GM10248 (cell line): ENCODE results near the gene HTN3.
"Not testable (repeated sequence)": the region's sequence is repeated elsewhere in the genome, so short reads cannot be mapped to it uniquely, and the experiment has no call there.

Experiments used
- CTCF ChIA-PET: fragments of 300-600 bp; sonication (Branson Sonifier 250); formaldehyde crosslinking; extraction: SDS; loops from one replicate; lab custom pipeline; 2021; ENCODE audit warnings: antibody characterized with exemption; lab: Yijun Ruan, JAX
- POLR2A ChIA-PET: fragments of 350-650 bp; sonication (Branson Sonifier 250); formaldehyde crosslinking; extraction: SDS; loops from one replicate; lab custom pipeline; 2020; ENCODE audit warnings: antibody characterized with exemption; lab: Yijun Ruan, JAX
- DNase-seq: peaks from one replicate; pipeline ENCODE4 v3.0.0; 2012; ENCODE audit errors: extremely low spot score
- CTCF ChIP-seq: IDR thresholded peaks from 2 replicates; pipeline ENCODE4 v1.5.1; 2012; ENCODE audit warnings: mild to moderate bottlenecking, low read depth; ENCODE audit errors: extremely low read depth, missing control alignments, control extremely low read depth

Gene HTN3

GRCh38 chr4:70041652-70042286, 13.5 kb downstream of the HTN3 start:
- no peak for DNase-seq
- CTCF ChIA-PET, result no interaction called here
- POLR2A ChIA-PET, result no interaction called here
- no peak for TF ChIP-seq CTCF

GRCh38 chr4:70050138-70050537, 21.9 kb downstream of the HTN3 start, which contains the start of gene HTN1:
Gene HTN1, plus strand, starts transcription at chr4:70050438. Its CDS starts 2,639 bp downstream, at chr4:70053077.
- CTCF ChIA-PET, DNase-seq, POLR2A ChIA-PET: not testable (repeated sequence)

GRCh38 chr4:70056534-70056933, 28.3 kb downstream of the HTN3 start:
- DNase-seq, POLR2A ChIA-PET: not testable (repeated sequence)
- CTCF ChIA-PET, result interaction anchor here (1.5 kb wide), 1 partner anchor 18 kb away, joined by 3 read pairs; no protein-coding TSS in a partner anchor

GRCh38 chr4:70057651-70058050, 29.4 kb downstream of the HTN3 start:
- no peak for TF ChIP-seq CTCF
- POLR2A ChIA-PET, result no interaction called here
- no peak for DNase-seq
- CTCF ChIA-PET, result no interaction called here

GRCh38 chr4:70059149-70059548, 30.9 kb downstream of the HTN3 start:
- ChIA-PET CTCF (no interaction called here), POLR2A (no interaction called here)
- no peak for DNase-seq
- TF ChIP-seq CTCF, result no peak

GRCh38 chr4:70062000-70062399, 33.7 kb downstream of the HTN3 start:
- POLR2A ChIA-PET, result no interaction called here
- CTCF ChIA-PET, result interaction anchor here (1.0 kb wide), 1 partner anchor 8 kb away, joined by 3 read pairs; no protein-coding TSS in a partner anchor
- no peak for TF ChIP-seq CTCF
- no peak for DNase-seq

- no peak for DNase-seq
- CTCF ChIA-PET, result interaction anchor here (0.9 kb wide), 1 partner anchor 17 kb away, joined by 3 read pairs; no protein-coding TSS in a partner anchor
These were observed 51.9 kb downstream of the HTN3 start for GRCh38 chr4:70080205-70080604.

More at GRCh38 chr4:70080205-70080604, 51.9 kb downstream of the HTN3 start:
- POLR2A ChIA-PET, result no interaction called here
- no peak for TF ChIP-seq CTCF
